Measurements from ENCODE around the gene OGFOD3.

DNA sequence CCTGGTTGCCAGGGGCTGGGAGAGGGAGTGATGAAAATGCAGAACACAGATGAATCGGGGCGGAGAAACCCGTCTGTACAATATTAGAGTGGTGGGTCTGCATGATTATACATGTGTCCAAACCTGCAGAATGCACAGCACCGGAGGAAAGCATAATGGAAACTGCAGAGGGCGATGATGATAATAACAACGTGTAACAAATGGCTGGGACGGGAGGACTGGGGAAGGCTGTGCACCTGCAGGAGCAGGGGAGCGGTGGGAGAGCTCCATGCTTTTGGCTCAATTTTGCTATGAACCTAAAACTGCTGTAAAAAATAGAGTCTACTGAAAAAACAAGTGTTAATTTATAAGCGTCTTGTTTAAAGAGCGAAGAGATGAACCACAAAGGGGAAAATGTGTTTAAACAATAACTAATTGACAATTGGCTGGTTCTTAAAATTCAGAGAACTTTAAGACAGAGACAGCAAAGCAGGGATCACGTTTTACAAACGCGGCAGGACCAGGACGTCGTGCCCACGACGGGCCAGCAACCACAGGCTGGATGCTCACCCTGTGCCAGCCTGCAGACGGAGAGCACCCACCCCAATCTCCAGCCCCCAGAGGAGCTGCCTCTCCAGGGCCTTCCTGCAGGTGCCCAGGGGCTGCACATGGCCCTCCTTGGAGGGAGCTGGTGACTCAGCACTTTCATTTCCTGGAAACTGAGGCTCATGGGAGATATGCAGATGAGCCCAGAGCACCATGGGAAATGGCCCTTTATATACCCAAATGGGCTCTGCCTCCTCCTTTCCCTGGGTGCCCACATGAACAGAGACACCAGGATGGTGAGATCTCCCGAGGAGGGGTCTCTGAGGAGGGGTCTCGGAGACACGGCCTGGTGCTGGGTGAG is 59.7 kb downstream of the OGFOD3 start, which contains the start of gene TEX19:
- TF ChIP-seq, protein P1, sequence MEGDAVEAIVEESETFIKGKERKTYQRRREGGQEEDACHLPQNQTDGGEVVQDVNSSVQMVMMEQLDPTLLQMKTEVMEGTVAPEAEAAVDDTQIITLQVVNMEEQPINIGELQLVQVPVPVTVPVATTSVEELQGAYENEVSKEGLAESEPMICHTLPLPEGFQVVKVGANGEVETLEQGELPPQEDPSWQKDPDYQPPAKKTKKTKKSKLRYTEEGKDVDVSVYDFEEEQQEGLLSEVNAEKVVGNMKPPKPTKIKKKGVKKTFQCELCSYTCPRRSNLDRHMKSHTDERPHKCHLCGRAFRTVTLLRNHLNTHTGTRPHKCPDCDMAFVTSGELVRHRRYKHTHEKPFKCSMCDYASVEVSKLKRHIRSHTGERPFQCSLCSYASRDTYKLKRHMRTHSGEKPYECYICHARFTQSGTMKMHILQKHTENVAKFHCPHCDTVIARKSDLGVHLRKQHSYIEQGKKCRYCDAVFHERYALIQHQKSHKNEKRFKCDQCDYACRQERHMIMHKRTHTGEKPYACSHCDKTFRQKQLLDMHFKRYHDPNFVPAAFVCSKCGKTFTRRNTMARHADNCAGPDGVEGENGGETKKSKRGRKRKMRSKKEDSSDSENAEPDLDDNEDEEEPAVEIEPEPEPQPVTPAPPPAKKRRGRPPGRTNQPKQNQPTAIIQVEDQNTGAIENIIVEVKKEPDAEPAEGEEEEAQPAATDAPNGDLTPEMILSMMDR (IDR thresholded peaks at IDR 0.05), result no peak
- no peak for TF ChIP-seq POLR2A (IDR thresholded peaks at IDR 0.05)
